GM12878 (cell line): Measurements from ENCODE around the gene WDR45B.

Source experiments
- ATF7 ChIP-seq: fragments of 450-650 bp; IDR thresholded peaks from 2 replicates; pipeline ENCODE4 v1.6.1; 2016; ENCODE audit warnings: low read depth, mild to moderate bottlenecking
- CREB1 ChIP-seq: IDR thresholded peaks from 2 replicates; pipeline ENCODE4 v1.6.1; 2012; ENCODE audit warnings: low read depth, mild to moderate bottlenecking, inconsistent platforms
- GABPA ChIP-seq: IDR thresholded peaks from 2 replicates; pipeline ENCODE4 v1.6.1; 2014; ENCODE audit warnings: antibody characterized with exemption, low read depth, mild to moderate bottlenecking, inconsistent platforms
- GATAD2B ChIP-seq: fragments of 450-650 bp; conservative IDR thresholded peaks from 2 replicates; pipeline ENCODE4 v1.6.1; 2017; ENCODE audit warnings: low read depth, mild to moderate bottlenecking, moderate library complexity
- HDGF ChIP-seq: fragments of 450-650 bp; IDR thresholded peaks from 2 replicates; pipeline ENCODE4 v1.6.1; 2016; ENCODE audit warnings: antibody characterized with exemption
- MEF2B ChIP-seq: fragments of 450-650 bp; IDR thresholded peaks from 2 replicates; pipeline ENCODE4 v1.6.1; 2018; ENCODE audit warnings: mild to moderate bottlenecking, moderate library complexity; ENCODE audit not compliant: partially characterized antibody, poor library complexity, severe bottlenecking
- NBN ChIP-seq: fragments of 450-650 bp; IDR thresholded peaks from 2 replicates; pipeline ENCODE4 v1.6.1; 2016
- POLR2A ChIP-seq: IDR thresholded peaks from 2 replicates; pipeline ENCODE4 v1.6.1; 2011; ENCODE audit warnings: low read depth, mild to moderate bottlenecking, low read length
- POU2F2 ChIP-seq: IDR thresholded peaks from 3 replicates; pipeline ENCODE4 v1.6.1; 2011; ENCODE audit warnings: low read depth, mild to moderate bottlenecking, low read length, borderline replicate concordance
- TCF3 ChIP-seq: IDR thresholded peaks from 2 replicates; pipeline ENCODE4 v1.6.1; 2012; ENCODE audit warnings: low read depth, mild to moderate bottlenecking, low read length, borderline replicate concordance; ENCODE audit not compliant: insufficient read depth
- WRNIP1 ChIP-seq: IDR thresholded peaks from 2 replicates; pipeline ENCODE4 v1.6.1; 2011; ENCODE audit warnings: low read depth, low read length, improper control_type of control experiment, borderline replicate concordance
- ZNF24 ChIP-seq: fragments of 450-650 bp; IDR thresholded peaks from 2 replicates; pipeline ENCODE4 v1.6.1; 2017; ENCODE audit warnings: antibody characterized with exemption, mild to moderate bottlenecking
- TF ChIP-seq, protein P1 (sequence below), 3 experiments: IDR thresholded peaks in 2 of 3; conservative IDR thresholded peaks in 1 of 3; 2 replicates each; pipeline ENCODE4 v1.5.1; 2011; ENCODE audit warnings: low read depth in 3 of 3, low read length in 3 of 3, mild to moderate bottlenecking in 3 of 3, control low read depth in 2 of 3, moderate library complexity in 2 of 3, inconsistent platforms in 1 of 3, mixed read lengths in 1 of 3; ENCODE audit not compliant: control insufficient read depth in 2 of 3, insufficient read depth in 1 of 3; ENCODE audit errors: extremely low read depth in 1 of 3
- TF ChIP-seq, protein P2 (sequence below): IDR thresholded peaks from 2 replicates; pipeline ENCODE4 v1.6.1; 2012; ENCODE audit warnings: low read depth, low read length, improper control_type of control experiment

DNA sequence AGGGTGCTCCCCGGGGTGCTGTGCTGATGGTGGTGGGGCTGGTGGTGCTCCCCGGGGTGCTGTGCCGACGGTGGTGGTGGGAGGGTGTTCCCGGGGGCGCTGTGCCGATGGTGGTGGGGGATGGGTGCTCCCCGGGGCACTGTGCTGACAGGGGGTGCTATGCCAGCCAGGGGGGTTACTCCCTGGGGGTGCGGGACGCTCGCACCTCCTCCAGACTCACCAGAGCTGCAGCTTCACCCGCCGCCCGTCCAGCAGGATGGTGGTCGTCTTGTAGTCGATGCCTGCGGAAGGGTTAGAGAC is 16.0 kb upstream of the WDR45B start:
- no peak for TF ChIP-seq TCF3
- no peak for TF ChIP-seq POLR2A
- TF ChIP-seq, protein P1, sequence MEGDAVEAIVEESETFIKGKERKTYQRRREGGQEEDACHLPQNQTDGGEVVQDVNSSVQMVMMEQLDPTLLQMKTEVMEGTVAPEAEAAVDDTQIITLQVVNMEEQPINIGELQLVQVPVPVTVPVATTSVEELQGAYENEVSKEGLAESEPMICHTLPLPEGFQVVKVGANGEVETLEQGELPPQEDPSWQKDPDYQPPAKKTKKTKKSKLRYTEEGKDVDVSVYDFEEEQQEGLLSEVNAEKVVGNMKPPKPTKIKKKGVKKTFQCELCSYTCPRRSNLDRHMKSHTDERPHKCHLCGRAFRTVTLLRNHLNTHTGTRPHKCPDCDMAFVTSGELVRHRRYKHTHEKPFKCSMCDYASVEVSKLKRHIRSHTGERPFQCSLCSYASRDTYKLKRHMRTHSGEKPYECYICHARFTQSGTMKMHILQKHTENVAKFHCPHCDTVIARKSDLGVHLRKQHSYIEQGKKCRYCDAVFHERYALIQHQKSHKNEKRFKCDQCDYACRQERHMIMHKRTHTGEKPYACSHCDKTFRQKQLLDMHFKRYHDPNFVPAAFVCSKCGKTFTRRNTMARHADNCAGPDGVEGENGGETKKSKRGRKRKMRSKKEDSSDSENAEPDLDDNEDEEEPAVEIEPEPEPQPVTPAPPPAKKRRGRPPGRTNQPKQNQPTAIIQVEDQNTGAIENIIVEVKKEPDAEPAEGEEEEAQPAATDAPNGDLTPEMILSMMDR (IDR thresholded peaks at IDR 0.05 in 2 of 3, conservative IDR thresholded peaks at IDR 0.05 in 1 of 3; ENCODE audit: control insufficient read depth in 2 of 3, extremely low read depth in 1 of 3, insufficient read depth in 1 of 3, low read depth in 3 of 3, low read length in 3 of 3), result no peak
- no peak for TF ChIP-seq MEF2B
- TF ChIP-seq HDGF, result no peak
- no peak for TF ChIP-seq GATAD2B
- TF ChIP-seq ATF7, result no peak
- TF ChIP-seq NBN, result no peak
- TF ChIP-seq CREB1, result no peak
- TF ChIP-seq WRNIP1, result no peak
- no peak for TF ChIP-seq GABPA
- TF ChIP-seq, protein P2, sequence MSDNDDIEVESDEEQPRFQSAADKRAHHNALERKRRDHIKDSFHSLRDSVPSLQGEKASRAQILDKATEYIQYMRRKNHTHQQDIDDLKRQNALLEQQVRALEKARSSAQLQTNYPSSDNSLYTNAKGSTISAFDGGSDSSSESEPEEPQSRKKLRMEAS, result no peak
- no peak for TF ChIP-seq POU2F2
- no peak for TF ChIP-seq ZNF24
